HG03571 (cell line): ENCODE measurements around the gene SV2C.
"Not testable (repeated sequence)": the region's sequence is repeated elsewhere in the genome, so short reads cannot be mapped to it uniquely, and the experiment has no call there.

Experiments
- ATAC-seq: cut with Tn5 transposase; IDR thresholded peaks from one replicate; pipeline ENCODE4 v1.9.1; 2021; ENCODE audit not compliant: unreplicated experiment

The SV2C gene

GRCh38 chr5:76292620-76293322 is 209.6 kb downstream of the SV2C start:
- ATAC-seq = peak; percentile 83

GRCh38 chr5:76294573-76294972 is 211.4 kb downstream of the SV2C start:
- no peak for ATAC-seq

- no peak for ATAC-seq
These were observed 215.7 kb downstream of the SV2C start for GRCh38 chr5:76298852-76299251.

- no peak for ATAC-seq
These were observed 216.4 kb downstream of the SV2C start for GRCh38 chr5:76299592-76299991.

- not testable (repeated sequence) for ATAC-seq
These were observed 218.7 kb downstream of the SV2C start for GRCh38 chr5:76301932-76302331.

GRCh38 chr5:76302661-76303060 is 219.5 kb downstream of the SV2C start:
- ATAC-seq = not testable (repeated sequence)

GRCh38 chr5:76303921-76304320 is 220.7 kb downstream of the SV2C start:
- ATAC-seq = peak; percentile 69

- no peak for ATAC-seq
These were observed 222.1 kb downstream of the SV2C start for GRCh38 chr5:76305269-76305668.

- ATAC-seq = no peak
These were observed 222.6 kb downstream of the SV2C start for GRCh38 chr5:76305775-76306174.

- ATAC-seq = no peak
These were observed 227.0 kb downstream of the SV2C start for GRCh38 chr5:76310208-76310607.

- no peak for ATAC-seq
These were observed 229.6 kb downstream of the SV2C start for GRCh38 chr5:76312783-76313182.

GRCh38 chr5:76314643-76315042 is 231.5 kb downstream of the SV2C start:
- ATAC-seq = no peak

- ATAC-seq = no peak
These were observed 236.5 kb downstream of the SV2C start for GRCh38 chr5:76319673-76320072.

- ATAC-seq = not testable (repeated sequence)
These were observed 240.3 kb downstream of the SV2C start for GRCh38 chr5:76323494-76323893.

GRCh38 chr5:76325326-76325725 is 242.1 kb downstream of the SV2C start:
- no peak for ATAC-seq

GRCh38 chr5:76325876-76326491 is 242.8 kb downstream of the SV2C start:
- no peak for ATAC-seq

- ATAC-seq = no peak
These were observed 243.6 kb downstream of the SV2C start for GRCh38 chr5:76326577-76327302.

GRCh38 chr5:76329346-76329745 is 246.2 kb downstream of the SV2C start:
- ATAC-seq = no peak

GRCh38 chr5:76331126-76331525 is 247.9 kb downstream of the SV2C start:
- ATAC-seq = no peak

- no peak for ATAC-seq
These were observed 248.9 kb downstream of the SV2C start for GRCh38 chr5:76332102-76332501.

GRCh38 chr5:76332611-76333205 is 249.5 kb downstream of the SV2C start:
- no peak for ATAC-seq

- ATAC-seq = no peak
These were observed 250.4 kb downstream of the SV2C start for GRCh38 chr5:76333571-76333970.
